Heart left ventricle (tissue), 16 donors: ENCODE data around the gene KCNMB2. TPM values are rescaled to one million over a fixed set of nuclear protein-coding genes. Genes with fewer than 3 reads are reported as not detected.
"Not testable (repeated sequence)": the region's sequence is repeated elsewhere in the genome, so short reads cannot be mapped to it uniquely, and the experiment has no call there.

Experiments used
- ATAC-seq, 4 donors: fragments of 200-7000 bp; cut with Tn5 transposase; one replicate each; pipeline ENCODE4 v1.9.1; 2020 to 2022; ENCODE audit warnings: moderate library complexity in 4 of 4, mild to moderate bottlenecking in 3 of 4, moderate number of reproducible peaks in 1 of 4
- DNase-seq, 5 donors: peaks; one replicate each; pipeline ENCODE4 v3.0.0-alpha.2; 2020
- H3K27ac ChIP-seq, 12 donors: fragments of 200-600 bp; sonication (generic) in 4 of 12; one replicate each; pipeline versions ENCODE4 v1.5.0 to v1.8.0; 2016 to 2022; ENCODE audit warnings: mild to moderate bottlenecking in 2 of 12
- H3K27me3 ChIP-seq, 9 donors: fragments of 200-600 bp; sonication (generic) in 2 of 9; one replicate each; pipeline versions ENCODE4 v1.5.1 to v1.8.0; 2016 to 2022; ENCODE audit warnings: mild to moderate bottlenecking in 3 of 9
- H3K36me3 ChIP-seq, 9 donors: fragments of 200-600 bp; sonication (generic) in 2 of 9; one replicate each; pipeline versions ENCODE4 v1.5.0 to v1.8.0; 2018 to 2022; ENCODE audit warnings: mild to moderate bottlenecking in 2 of 9
- H3K4me1 ChIP-seq, 12 donors: fragments of 200-600 bp; sonication (generic) in 4 of 12; one replicate each; pipeline versions ENCODE4 v1.5.0 to v1.8.0; 2016 to 2022; ENCODE audit warnings: mild to moderate bottlenecking in 3 of 12
- H3K4me3 ChIP-seq, 12 donors: fragments of 200-600 bp; sonication (generic) in 4 of 12; one replicate each; pipeline versions ENCODE4 v1.5.0 to v1.8.0; 2017 to 2022; ENCODE audit warnings: mild to moderate bottlenecking in 9 of 12, moderate library complexity in 4 of 12
- H3K9me3 ChIP-seq, 12 donors: fragments of 200-600 bp; sonication (generic) in 4 of 12; one replicate each; pipeline versions ENCODE4 v1.5.0 to v1.8.0; 2016 to 2022; ENCODE audit warnings: mild to moderate bottlenecking in 1 of 12
- POLR2A ChIP-seq, 2 donors: fragments of 450-650 bp; IDR thresholded peaks; one replicate each; pipeline ENCODE4 v1.6.1; 2017; ENCODE audit warnings: antibody characterized with exemption in 2 of 2, mild to moderate bottlenecking in 2 of 2, moderate library complexity in 2 of 2
- WGBS, 4 donors: extraction: QIAGEN DNeasy Blood & Tissue Kit in 2 of 4; methylation state at CpG; one replicate each; pipeline versions ENCODE4 v1.1.5 to v1.1.7; 2013 to 2018; 5-methylcytosine and 5-hydroxymethylcytosine counted together
- intact Hi-C, 10 donors: fragments of 100-400 bp; cut with DNase I; formaldehyde crosslinking; loops; one replicate each; pipeline versions ENCODE4 v1.11.1 to v1.14.2; 2022
- polyA plus RNA-seq, 2 donors: library from polyadenylated mRNA; stranded (reverse); fragments of 200-250 nt; gene quantifications; one replicate each; pipeline ENCODE4 v1.2.3, GENCODE V29; 2013
- total RNA-seq, 9 donors: library from RNA; depleted of rRNA in 2 of 9; stranded (reverse); fragments of >200 nt in 2 of 9; fragmentation: NEBNext Ultra II Directional in 3 of 9; extraction: Animal tissue kit (Norgen Biotek cat#: 25700) in 3 of 9; gene quantifications; one replicate each; pipeline versions ENCODE4 v1.1.0 to v1.2.4, GENCODE V29; 2016 to 2023
- TF ChIP-seq, protein P1 (sequence below), 12 donors: fragments of 200-600 bp; sonication (generic) in 4 of 12; IDR thresholded peaks; one replicate each; pipeline versions ENCODE4 v1.5.0 to v1.8.0; 2018 to 2022; ENCODE audit warnings: antibody characterized with exemption in 12 of 12, mild to moderate bottlenecking in 5 of 12
- donor health status: ischemic (EF 13 %, LVEDD 7.1; RV severe dilation, severe dysfunction).
- donor health status: healthy with polysubstance abuse.
- donor health status: DM: no; HTN: yes; CAD: no.
- donor health status: DM: no; HTN: no; CAD: no.
- donor health status: ischemic (EF 25% LVEDD 6.9; RV normal size, moderate dysfunction).
- donor health status: ischemic (EF 25% LVEDD 5.7; RV mildly dilated, moderate dysfunction).
- donor health status: healthy.
- donor health status: DM: yes; HTN: yes; CAD: no.
- donor health status: ischemic (EF 35%, LVEDD 5.7; RV mildly dilated, moderate dysfunction).
- donor health status: nonischemic (EF 11% LVEDD 7.7; RV severe dilation, severe dysfunction).
- donor health status: DM: yes; HTN: yes; CAD: no.
- donor health status: PGD.
- donor health status: ischemic (EF 29% LVEDD 5.4; RV normal size, mild dysfunction).
- donor health status: nonischemic (EF 23%, LVEDD 6.1; RV moderate dilation, normal function).

The KCNMB2 gene
- total and polyA plus RNA-seq, 11 donors: 0.37 to 5.7 (median 2.0) TPM; not detected in 1

DNA sequence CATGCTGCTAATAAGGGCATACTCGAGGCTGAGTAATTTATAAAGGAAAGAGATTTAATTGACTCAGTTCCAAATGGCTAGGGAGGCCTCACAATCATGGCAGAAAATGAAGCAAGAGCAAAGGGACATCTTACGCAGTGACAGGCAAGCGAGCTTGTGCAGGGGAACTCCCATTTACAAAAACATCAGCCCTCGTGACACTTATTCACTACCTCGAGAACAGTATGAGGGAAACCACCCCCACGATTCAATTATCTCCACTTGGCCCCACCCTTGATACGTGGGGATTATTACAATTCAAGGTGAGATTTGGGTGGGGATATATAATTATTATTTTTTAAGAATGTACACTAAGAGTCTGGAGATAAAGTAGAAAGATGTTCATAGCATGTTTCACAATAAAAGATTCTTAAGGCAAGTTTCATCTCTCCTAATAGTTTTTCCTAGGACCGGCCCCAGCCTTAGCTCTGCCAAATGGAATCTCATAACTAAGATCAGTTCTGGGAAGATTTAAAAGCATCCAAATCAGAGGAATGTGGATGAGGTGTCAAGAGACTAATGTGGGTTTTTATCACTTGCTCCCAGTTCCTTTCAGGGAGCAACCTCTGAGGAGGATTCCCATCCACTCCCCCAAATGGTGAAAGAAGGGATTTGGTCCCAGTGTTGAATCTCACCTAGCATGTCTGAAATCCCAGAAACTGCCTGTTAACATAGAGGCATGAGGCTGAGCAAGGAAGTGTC lies 314.4 kb downstream of the KCNMB2 start:
- ATAC-seq (peak in 1 of 4 donors; percentile 21), DNase-seq (no peak)
- Histone ChIP-seq H3K36me3 (no peaks in the 10 kb centered on the region), H3K9me3 (no peaks in the 10 kb centered on the region), H3K27ac (peak overlapping the region in 1 of 12 donors; percentile 81), H3K4me1 (peaks cover 0 to 49% (median 16%) of the 10 kb centered on the region in 12 donors), H3K27me3 (no peaks in the 10 kb centered on the region), H3K4me3 (no peak overlapping the region)
- no peak for TF ChIP-seq POLR2A (IDR thresholded peaks at IDR 0.05)
- TF ChIP-seq, protein P1, sequence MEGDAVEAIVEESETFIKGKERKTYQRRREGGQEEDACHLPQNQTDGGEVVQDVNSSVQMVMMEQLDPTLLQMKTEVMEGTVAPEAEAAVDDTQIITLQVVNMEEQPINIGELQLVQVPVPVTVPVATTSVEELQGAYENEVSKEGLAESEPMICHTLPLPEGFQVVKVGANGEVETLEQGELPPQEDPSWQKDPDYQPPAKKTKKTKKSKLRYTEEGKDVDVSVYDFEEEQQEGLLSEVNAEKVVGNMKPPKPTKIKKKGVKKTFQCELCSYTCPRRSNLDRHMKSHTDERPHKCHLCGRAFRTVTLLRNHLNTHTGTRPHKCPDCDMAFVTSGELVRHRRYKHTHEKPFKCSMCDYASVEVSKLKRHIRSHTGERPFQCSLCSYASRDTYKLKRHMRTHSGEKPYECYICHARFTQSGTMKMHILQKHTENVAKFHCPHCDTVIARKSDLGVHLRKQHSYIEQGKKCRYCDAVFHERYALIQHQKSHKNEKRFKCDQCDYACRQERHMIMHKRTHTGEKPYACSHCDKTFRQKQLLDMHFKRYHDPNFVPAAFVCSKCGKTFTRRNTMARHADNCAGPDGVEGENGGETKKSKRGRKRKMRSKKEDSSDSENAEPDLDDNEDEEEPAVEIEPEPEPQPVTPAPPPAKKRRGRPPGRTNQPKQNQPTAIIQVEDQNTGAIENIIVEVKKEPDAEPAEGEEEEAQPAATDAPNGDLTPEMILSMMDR (IDR thresholded peaks at IDR 0.05): no peak
- WGBS, 4 donors: 77 to 86% (median 82%) methylated on average over 8 of the region's 8 CpGs
- intact Hi-C loops: loop anchor here in 1 of 10 donors (10.0 kb wide), 1 partner anchor 176 kb away; no protein-coding TSS in a partner anchor

DNA sequence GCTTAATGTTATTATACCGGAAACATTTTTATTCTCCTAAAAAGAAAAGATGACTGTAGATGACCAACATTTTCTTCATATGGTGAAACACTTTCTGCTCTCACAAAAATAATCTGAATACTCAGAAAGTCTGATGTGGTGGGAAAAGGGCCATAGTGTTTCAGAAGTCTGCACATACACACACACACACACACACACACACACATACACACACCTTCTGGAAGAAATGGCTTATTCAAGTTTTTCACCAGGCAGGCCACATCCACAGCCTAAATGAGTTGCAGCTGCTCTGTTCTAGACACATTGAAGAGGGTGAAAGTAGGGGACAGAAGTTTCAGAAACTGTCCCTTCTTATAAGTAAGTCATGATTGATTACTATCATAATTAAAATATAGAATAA lies 315.3 kb downstream of the KCNMB2 start:
- WGBS, 4 donors: 90 to 98% (median 97%) methylated on average over 1 of the region's 1 CpG
- no peaks in the 10 kb centered on the region for H3K36me3 ChIP-seq
- DNase-seq: no peak
- no peak for ATAC-seq
- no peaks in the 10 kb centered on the region for H3K9me3 ChIP-seq
- intact Hi-C loops: loop anchor here in 1 of 10 donors (10.0 kb wide), 1 partner anchor 177 kb away; no protein-coding TSS in a partner anchor
- H3K4me1 ChIP-seq: peaks cover 0 to 40% (median 16%) of the 10 kb centered on the region in 12 donors
- H3K4me3 ChIP-seq: no peak overlapping the region
- TF ChIP-seq, protein P1 (IDR thresholded peaks at IDR 0.05): no peak
- TF ChIP-seq POLR2A (IDR thresholded peaks at IDR 0.05): no peak
- no peaks in the 10 kb centered on the region for H3K27me3 ChIP-seq
- no peak overlapping the region for H3K27ac ChIP-seq

DNA sequence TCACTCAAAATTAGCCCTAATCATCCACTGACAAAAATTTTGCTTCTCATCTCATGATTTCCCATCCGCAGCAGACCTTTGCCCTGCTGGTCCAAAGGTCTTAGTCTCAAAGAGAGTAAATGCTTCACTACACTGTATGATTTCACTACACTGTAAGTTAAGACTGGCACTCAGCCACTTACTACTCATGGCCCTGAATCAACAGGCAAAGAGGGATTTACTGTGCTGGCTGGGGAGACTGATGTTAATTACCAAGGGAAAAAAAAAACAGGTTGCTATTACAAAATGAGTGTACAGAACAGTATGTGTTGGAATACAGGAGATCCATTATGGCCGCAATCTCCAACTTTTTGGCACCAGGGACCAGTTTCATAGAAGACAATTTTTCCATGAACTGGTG lies 320.6 kb downstream of the KCNMB2 start:
- DNase-seq (no peak), ATAC-seq (no peak)
- Histone ChIP-seq H3K27ac (no peak overlapping the region), H3K4me1 (peaks cover 0 to 4% (median 0%) of the 10 kb centered on the region in 12 donors), H3K9me3 (no peaks in the 10 kb centered on the region), H3K27me3 (no peaks in the 10 kb centered on the region), H3K36me3 (no peaks in the 10 kb centered on the region), H3K4me3 (no peak overlapping the region)
- WGBS, 4 donors: 86 to 93% (median 87%) methylated on average over 2 of the region's 2 CpGs
- intact Hi-C loops: loop anchor here in 1 of 10 donors (10.0 kb wide), 1 partner anchor 182 kb away; no protein-coding TSS in a partner anchor
- TF ChIP-seq, protein P1 (IDR thresholded peaks at IDR 0.05): no peak
- TF ChIP-seq POLR2A (IDR thresholded peaks at IDR 0.05): no peak

DNA sequence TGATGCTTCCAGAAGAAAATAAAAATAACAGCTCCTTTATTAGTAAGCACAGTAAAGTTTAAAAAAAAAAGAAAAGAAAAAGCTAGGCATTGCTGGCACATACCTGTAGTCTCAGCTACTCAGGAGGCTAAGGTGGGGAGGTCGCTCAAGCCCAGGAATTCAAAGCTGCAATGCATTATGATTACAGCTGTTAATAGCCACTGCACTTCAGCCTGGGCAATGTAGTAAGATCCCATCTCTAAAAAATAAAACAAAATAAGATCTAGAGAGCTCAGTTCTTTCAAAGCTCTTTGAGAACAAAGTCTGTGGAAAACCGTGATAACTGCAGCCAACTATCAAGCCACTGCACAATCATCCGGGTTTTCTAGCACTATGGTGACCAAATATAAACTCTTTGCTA lies 323.1 kb downstream of the KCNMB2 start:
- H3K27me3 ChIP-seq: no peaks in the 10 kb centered on the region
- TF ChIP-seq, protein P1 (IDR thresholded peaks at IDR 0.05): no peak
- no peak for TF ChIP-seq POLR2A (IDR thresholded peaks at IDR 0.05)

DNA sequence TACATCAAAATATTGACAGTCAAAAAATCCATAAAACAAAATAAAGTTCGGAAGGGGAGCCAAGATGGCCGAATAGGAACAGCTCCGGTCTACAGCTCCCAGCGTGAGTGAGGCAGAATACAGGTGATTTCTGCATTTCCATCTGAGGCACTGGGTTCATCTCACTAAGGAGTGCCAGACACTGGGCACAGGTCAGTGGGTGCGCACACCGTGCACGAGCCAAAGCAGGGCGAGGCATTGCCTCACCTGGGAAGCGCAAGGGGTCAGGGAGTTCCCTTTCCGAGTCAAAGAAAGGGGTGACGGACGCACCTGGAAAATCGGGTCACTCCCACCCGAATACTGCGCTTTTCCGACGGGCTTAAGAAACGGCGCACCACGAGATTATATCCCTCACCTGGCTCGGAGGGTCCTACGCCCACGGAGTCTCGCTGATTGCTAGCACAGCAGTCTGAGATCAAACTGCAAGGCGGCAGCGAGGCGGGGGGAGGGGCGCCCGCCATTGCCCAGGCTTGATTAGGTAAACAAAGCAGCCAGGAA lies 323.7 kb downstream of the KCNMB2 start:
- H3K27ac ChIP-seq, H3K9me3 ChIP-seq, ATAC-seq, H3K4me1 ChIP-seq, H3K27me3 ChIP-seq, H3K36me3 ChIP-seq, DNase-seq, H3K4me3 ChIP-seq: not testable (repeated sequence)
- intact Hi-C loops: loop anchor here in 1 of 10 donors (10.0 kb wide), 1 partner anchor 185 kb away; no protein-coding TSS in a partner anchor
- WGBS, 4 donors: 89 to 92% (median 91%) methylated on average over 27 to 29 of the region's 29 CpGs

More for the DNA sequence above, 323.1 kb downstream of the KCNMB2 start:
- Histone ChIP-seq H3K27ac (no peak overlapping the region), H3K9me3 (no peaks in the 10 kb centered on the region), H3K36me3 (no peaks in the 10 kb centered on the region), H3K4me1 (peaks cover 0 to 4% (median 0%) of the 10 kb centered on the region in 12 donors), H3K4me3 (no peak overlapping the region)
- intact Hi-C loops: loop anchor here in 1 of 10 donors (10.0 kb wide), 1 partner anchor 185 kb away; no protein-coding TSS in a partner anchor
- 81 to 82% (median 82%) methylated on average over 3 of the region's 3 CpGs for WGBS, 4 donors
- ATAC-seq (no peak), DNase-seq (no peak)
